Measurements from ENCODE around the gene TOMM20. TPM values are rescaled to one million over a fixed set of nuclear protein-coding genes. Genes with fewer than 3 reads are reported as not detected.

Gene TOMM20
- total and polyA plus RNA-seq, 2 donors (not counting 1 experiment from before 2014, with no cell fraction given), result 25.0 to 77.3 TPM

- TF ChIP-seq EZH2 (IDR thresholded peaks at IDR 0.05; ENCODE audit: borderline replicate concordance, insufficient read depth, low read depth, low read length, poor library complexity, severe bottlenecking) (no peak), CTCF (IDR thresholded peaks at IDR 0.05) (no peak)
- Histone ChIP-seq H3K27me3 (replicated peaks in 1 of 4; ENCODE audit: control extremely low read depth in 1 of 4, control insufficient read depth in 3 of 4, insufficient read depth in 4 of 4, low read length in 3 of 4) (no peaks in the 10 kb centered on the region), H3K27ac (ENCODE audit: low read length in 2 of 2) (no peak overlapping the region), H3K4me3 (ENCODE audit: control extremely low read depth in 1 of 5, extremely low read depth in 1 of 5, insufficient read depth in 1 of 5, low read depth in 2 of 5, low read length in 4 of 5) (no peak overlapping the region), H3K79me2 (ENCODE audit: control insufficient read depth, insufficient read depth, low read length) (peaks cover 66% of the 10 kb centered on the region), H3K9me3 (ENCODE audit: control extremely low read depth in 1 of 3, control insufficient read depth in 2 of 3, insufficient read depth in 1 of 3, low read length in 2 of 3) (no peaks in the 10 kb centered on the region), H2AFZ (ENCODE audit: insufficient read depth, low read depth, low read length, poor library complexity, severe bottlenecking) (no peak overlapping the region), H3K4me2 (replicated peaks; ENCODE audit: low read depth, low read length, poor library complexity, severe bottlenecking) (no peak overlapping the region), H3K9ac (ENCODE audit: low read length) (no peak overlapping the region), H3K36me3 (replicated peaks in 1 of 2; ENCODE audit: control extremely low read depth in 1 of 2, control insufficient read depth in 1 of 2, extremely low read depth in 1 of 2, insufficient read depth in 2 of 2, low read length in 1 of 2) (peaks cover 13 to 49% of the 10 kb centered on the region in 2 experiments), H3K4me1 (ENCODE audit: control insufficient read depth in 2 of 2, insufficient read depth in 2 of 2, low read length in 2 of 2) (peaks cover 11 to 17% of the 10 kb centered on the region in 2 donors), H4K20me1 (ENCODE audit: control insufficient read depth, insufficient read depth, low read length, poor library complexity, severe bottlenecking) (peaks cover 9% of the 10 kb centered on the region)
- Mint-ChIP-seq H3K4me1 (peaks cover 16% of the 10 kb centered on the region), H3K9me3 (ENCODE audit: insufficient read depth) (no peaks in the 10 kb centered on the region), H3K27ac (no peak overlapping the region), H3K27me3 (no peaks in the 10 kb centered on the region), H3K4me3 (no peak overlapping the region)
- intact Hi-C loops (cut with micrococcal nuclease), result no loop called here
- DNase-seq, result no peak
- 88% methylated on average over 1 of the region's 4 CpGs for WGBS (ENCODE audit: insufficient coverage)
- POLR2A ChIA-PET, result interaction anchor here (1.1 kb wide), 1 partner anchor 10 kb away, joined by 3 read pairs; no protein-coding TSS in a partner anchor
- no peak for ATAC-seq (ENCODE audit: low read depth)
- CTCF ChIA-PET, result interaction anchor here (0.7 to 1.5 kb wide), 3 partner anchors 11 to 260 kb away, joined by 3 to 4 read pairs (median 3); no protein-coding TSS in a partner anchor
Observed at GRCh38 chr1:235156740-235157139, 28.1 kb upstream of the TOMM20 start.

GRCh38 chr1:235156265-235156664 lies 27.6 kb upstream of the TOMM20 start:
- DNase-seq, result no peak
- Histone ChIP-seq H2AFZ (ENCODE audit: insufficient read depth, low read depth, low read length, poor library complexity, severe bottlenecking) (no peak overlapping the region), H3K9me3 (ENCODE audit: control extremely low read depth in 1 of 3, control insufficient read depth in 2 of 3, insufficient read depth in 1 of 3, low read length in 2 of 3) (no peaks in the 10 kb centered on the region), H3K4me2 (replicated peaks; ENCODE audit: low read depth, low read length, poor library complexity, severe bottlenecking) (no peak overlapping the region), H4K20me1 (ENCODE audit: control insufficient read depth, insufficient read depth, low read length, poor library complexity, severe bottlenecking) (peaks cover 13% of the 10 kb centered on the region), H3K27me3 (replicated peaks in 1 of 4; ENCODE audit: control extremely low read depth in 1 of 4, control insufficient read depth in 3 of 4, insufficient read depth in 4 of 4, low read length in 3 of 4) (no peaks in the 10 kb centered on the region), H3K79me2 (ENCODE audit: control insufficient read depth, insufficient read depth, low read length) (peaks cover 70% of the 10 kb centered on the region), H3K36me3 (replicated peaks in 1 of 2; ENCODE audit: control extremely low read depth in 1 of 2, control insufficient read depth in 1 of 2, extremely low read depth in 1 of 2, insufficient read depth in 2 of 2, low read length in 1 of 2) (peaks cover 17 to 52% of the 10 kb centered on the region in 2 experiments), H3K9ac (ENCODE audit: low read length) (no peak overlapping the region), H3K27ac (ENCODE audit: low read length in 2 of 2) (no peak overlapping the region), H3K4me1 (ENCODE audit: control insufficient read depth in 2 of 2, insufficient read depth in 2 of 2, low read length in 2 of 2) (peaks cover 8 to 14% of the 10 kb centered on the region in 2 donors), H3K4me3 (ENCODE audit: control extremely low read depth in 1 of 5, extremely low read depth in 1 of 5, insufficient read depth in 1 of 5, low read depth in 2 of 5, low read length in 4 of 5) (no peak overlapping the region)
- H3K4me1 Mint-ChIP-seq, result peaks cover 13% of the 10 kb centered on the region
- intact Hi-C loops (cut with micrococcal nuclease), result no loop called here
- WGBS (ENCODE audit: insufficient coverage), result 92% methylated on average over 2 of the region's 3 CpGs
- no peak for ATAC-seq (ENCODE audit: low read depth)
- CTCF ChIA-PET, result interaction anchor here (0.7 to 0.9 kb wide), 2 partner anchors 10 to 19 kb away, joined by 3 read pairs; no protein-coding TSS in a partner anchor
- H3K27ac Mint-ChIP-seq, result no peak overlapping the region
- POLR2A ChIA-PET, result interaction anchor here (0.5 to 1.1 kb wide), 2 partner anchors 11 to 257 kb away, joined by 3 to 7 read pairs; no protein-coding TSS in a partner anchor
- H3K4me3 Mint-ChIP-seq, result no peak overlapping the region
- TF ChIP-seq EZH2 (IDR thresholded peaks at IDR 0.05; ENCODE audit: borderline replicate concordance, insufficient read depth, low read depth, low read length, poor library complexity, severe bottlenecking), result no peak
- no peak for TF ChIP-seq CTCF (IDR thresholded peaks at IDR 0.05)
- H3K9me3 Mint-ChIP-seq (ENCODE audit: insufficient read depth), result no peaks in the 10 kb centered on the region
- no peaks in the 10 kb centered on the region for H3K27me3 Mint-ChIP-seq

Data from B cell (primary cell).